A549 treated with Hydrocortisone at 1 μM for 4 hours (cell line): Measurements from ENCODE around the gene ERBB4. TPM values are rescaled to one million over a fixed set of nuclear protein-coding genes. Genes with fewer than 3 reads are reported as not detected.

Experiments used
- total RNA-seq: library from RNA; stranded (reverse); fragments of 200-300 nt; extraction: Qiagen RNA extraction; gene quantifications from 5 replicates; pipeline ENCODE4 v1.2.3, GENCODE V29; 2022

Gene ERBB4
- total RNA-seq, result not detected in 5 replicates

GRCh38 chr2:212538305-212539071 lies at the start of gene ERBB4:
Gene ERBB4, minus strand, starts transcription at chr2:212538802. Its CDS starts 272 bp downstream, at chr2:212538530.

